PC-3 (cell line): Measurements from ENCODE around the gene BMP5.

ENCODE experiments used
- EZH2 ChIP-seq: fragments of 300-600 bp; sonication (generic); IDR thresholded peaks from one replicate; pipeline ENCODE4 v1.6.1; 2017; ENCODE audit warnings: antibody characterized with exemption, mild to moderate bottlenecking, low read length; ENCODE audit not compliant: unreplicated experiment
- EZH2phosphoT487 ChIP-seq: fragments of 300-600 bp; sonication (generic); IDR thresholded peaks from 2 replicates; pipeline ENCODE4 v1.6.1; 2018; ENCODE audit warnings: mild to moderate bottlenecking, antibody characterized with exemption, low read length, borderline replicate concordance
- TF ChIP-seq, protein P1 (sequence below): fragments of 300-600 bp; sonication (generic); conservative IDR thresholded peaks from 2 replicates; pipeline ENCODE4 v1.5.1; 2017; ENCODE audit warnings: antibody characterized with exemption, low read depth, mild to moderate bottlenecking, low read length

DNA sequence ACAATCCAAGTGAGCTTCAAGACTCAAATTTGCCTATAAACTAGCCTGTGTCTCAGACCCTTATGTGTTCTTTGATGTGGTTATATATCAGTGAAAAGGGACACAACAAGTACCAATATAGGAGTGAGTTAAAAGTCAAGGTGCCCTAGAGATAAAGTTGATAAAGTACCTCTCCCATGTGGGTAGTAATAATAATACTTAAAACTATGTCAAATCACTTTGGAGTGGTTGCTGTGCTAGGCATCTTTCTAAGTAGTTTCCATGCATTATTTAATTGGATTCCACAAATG is 100.4 kb downstream of the BMP5 start:
- TF ChIP-seq EZH2phosphoT487 (no peak), EZH2 (no peak)
- TF ChIP-seq, protein P1, sequence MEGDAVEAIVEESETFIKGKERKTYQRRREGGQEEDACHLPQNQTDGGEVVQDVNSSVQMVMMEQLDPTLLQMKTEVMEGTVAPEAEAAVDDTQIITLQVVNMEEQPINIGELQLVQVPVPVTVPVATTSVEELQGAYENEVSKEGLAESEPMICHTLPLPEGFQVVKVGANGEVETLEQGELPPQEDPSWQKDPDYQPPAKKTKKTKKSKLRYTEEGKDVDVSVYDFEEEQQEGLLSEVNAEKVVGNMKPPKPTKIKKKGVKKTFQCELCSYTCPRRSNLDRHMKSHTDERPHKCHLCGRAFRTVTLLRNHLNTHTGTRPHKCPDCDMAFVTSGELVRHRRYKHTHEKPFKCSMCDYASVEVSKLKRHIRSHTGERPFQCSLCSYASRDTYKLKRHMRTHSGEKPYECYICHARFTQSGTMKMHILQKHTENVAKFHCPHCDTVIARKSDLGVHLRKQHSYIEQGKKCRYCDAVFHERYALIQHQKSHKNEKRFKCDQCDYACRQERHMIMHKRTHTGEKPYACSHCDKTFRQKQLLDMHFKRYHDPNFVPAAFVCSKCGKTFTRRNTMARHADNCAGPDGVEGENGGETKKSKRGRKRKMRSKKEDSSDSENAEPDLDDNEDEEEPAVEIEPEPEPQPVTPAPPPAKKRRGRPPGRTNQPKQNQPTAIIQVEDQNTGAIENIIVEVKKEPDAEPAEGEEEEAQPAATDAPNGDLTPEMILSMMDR, result no peak
